CD1c-positive myeloid dendritic cell (primary cell): ENCODE data around the gene REPS2.
"Not testable (repeated sequence)": the region's sequence is repeated elsewhere in the genome, so short reads cannot be mapped to it uniquely, and the experiment has no call there.

Experiments
- DNase-seq: peaks from one replicate; pipeline ENCODE4 v3.0.0-alpha.2; 2016; ENCODE audit errors: extremely low spot score

REPS2 gene

GRCh38 chrX:16946361-16946964 lies at the start of gene REPS2:
Gene REPS2, plus strand, starts transcription at chrX:16946658. Its CDS starts 204 bp downstream, at chrX:16946862.
- DNase-seq: peak; percentile 83

DNA sequence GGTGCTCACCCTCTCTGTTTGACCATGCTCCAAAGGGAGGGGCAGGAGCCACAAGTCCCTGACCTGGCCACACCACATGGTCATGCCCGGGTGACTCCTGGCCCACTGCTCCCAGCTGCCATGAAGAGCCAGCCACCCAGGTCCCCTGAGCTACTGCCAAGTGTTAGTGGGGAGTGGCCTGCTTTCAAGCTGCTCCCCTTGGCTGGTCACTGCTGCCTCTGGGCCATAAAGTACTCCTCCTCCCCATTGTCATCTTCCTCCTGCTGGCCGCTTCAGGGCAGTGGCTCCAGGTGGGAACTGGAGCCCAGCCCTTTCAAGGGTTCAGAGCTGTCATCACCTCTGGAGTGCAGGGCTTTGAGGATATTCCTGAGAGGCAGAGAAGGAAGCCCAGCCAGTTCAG lies 49.0 kb upstream of the REPS2 start:
- DNase-seq: no peak

- DNase-seq: peak; percentile 43
Measured at GRCh38 chrX:16903274-16904022, 43.0 kb upstream of the REPS2 start.

GRCh38 chrX:16910376-16910775 lies 36.1 kb upstream of the REPS2 start:
- DNase-seq: no peak

DNA sequence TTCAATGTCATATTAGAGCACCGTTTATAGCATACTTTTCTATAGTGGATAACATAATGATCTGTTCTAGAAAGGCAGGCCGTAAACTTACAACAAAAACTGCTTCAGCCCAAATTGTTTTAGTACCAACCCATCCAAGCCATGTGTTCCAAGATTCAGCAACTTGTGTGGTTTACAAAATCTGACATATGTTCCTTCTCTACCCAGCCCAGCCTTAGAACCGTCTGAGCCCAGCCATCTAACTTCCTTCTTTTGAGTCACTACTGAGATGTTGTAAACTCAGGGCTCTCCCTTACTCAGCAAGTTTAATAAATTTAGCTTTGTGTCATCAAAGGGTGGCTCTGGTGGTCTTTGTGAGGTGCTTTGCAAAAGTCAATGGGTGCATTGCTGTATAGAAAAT lies 32.4 kb upstream of the REPS2 start:
- peak; percentile 64 for DNase-seq

DNA sequence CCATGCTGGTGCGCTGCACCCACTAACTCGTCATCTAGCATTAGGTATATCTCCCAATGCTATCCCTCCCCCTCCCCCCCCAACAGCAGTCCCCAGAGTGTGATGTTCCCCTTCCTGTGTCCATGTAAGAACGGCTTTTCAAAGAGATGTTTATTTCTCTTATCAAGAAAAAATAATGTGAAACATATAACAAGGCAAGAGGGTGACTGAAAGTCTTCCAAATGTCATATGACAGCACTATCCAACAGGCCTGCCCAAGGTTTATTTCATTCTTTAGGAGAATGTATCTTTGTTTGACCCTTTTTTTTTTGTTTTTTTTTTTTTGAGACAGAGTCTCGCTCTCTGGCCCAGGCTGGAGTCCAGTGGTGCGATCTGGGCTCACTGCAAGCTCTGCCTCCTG lies 29.9 kb upstream of the REPS2 start:
- DNase-seq: no peak

DNA sequence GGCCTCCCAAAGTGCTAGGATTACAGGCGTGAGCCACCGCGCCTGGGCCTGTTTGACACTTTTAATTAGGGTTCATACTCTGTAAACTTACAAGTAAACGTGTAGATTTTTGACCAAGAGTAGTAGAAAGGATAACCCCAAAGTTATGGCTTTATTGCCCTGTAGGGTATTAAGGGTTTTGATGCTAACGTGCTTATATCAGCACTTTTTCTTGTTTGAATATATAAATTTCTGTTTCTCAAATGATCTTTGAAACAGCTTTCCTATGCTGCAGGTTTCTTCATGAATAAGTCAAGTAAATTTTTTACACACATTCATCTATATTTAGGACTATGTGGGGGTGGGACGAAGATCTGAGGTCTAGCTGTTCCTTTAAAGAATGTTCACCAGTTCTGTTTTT lies 29.3 kb upstream of the REPS2 start:
- no peak for DNase-seq

- no peak for DNase-seq
Measured at GRCh38 chrX:16918979-16919378, 27.5 kb upstream of the REPS2 start.

DNA sequence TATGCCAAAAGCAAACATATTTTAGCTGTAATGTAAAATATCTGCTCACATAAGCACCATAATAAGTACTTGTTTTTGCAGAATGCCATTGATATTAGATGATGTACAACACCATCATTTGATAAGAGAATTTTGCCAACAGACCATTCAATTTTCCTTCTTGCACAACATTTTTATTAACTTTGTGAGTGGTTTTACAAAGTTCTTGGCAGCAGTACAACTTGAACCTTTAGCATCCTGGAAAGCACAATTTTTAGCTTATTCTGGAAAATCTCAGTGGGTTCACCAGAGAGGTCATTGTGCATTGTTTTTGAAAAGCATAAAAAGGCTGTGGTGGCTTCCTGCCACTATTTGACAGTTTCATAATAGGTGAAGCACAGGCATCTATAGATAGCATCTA lies 26.4 kb upstream of the REPS2 start:
- no peak for DNase-seq

- DNase-seq: no peak
Measured at GRCh38 chrX:16923157-16923556, 23.3 kb upstream of the REPS2 start.

DNA sequence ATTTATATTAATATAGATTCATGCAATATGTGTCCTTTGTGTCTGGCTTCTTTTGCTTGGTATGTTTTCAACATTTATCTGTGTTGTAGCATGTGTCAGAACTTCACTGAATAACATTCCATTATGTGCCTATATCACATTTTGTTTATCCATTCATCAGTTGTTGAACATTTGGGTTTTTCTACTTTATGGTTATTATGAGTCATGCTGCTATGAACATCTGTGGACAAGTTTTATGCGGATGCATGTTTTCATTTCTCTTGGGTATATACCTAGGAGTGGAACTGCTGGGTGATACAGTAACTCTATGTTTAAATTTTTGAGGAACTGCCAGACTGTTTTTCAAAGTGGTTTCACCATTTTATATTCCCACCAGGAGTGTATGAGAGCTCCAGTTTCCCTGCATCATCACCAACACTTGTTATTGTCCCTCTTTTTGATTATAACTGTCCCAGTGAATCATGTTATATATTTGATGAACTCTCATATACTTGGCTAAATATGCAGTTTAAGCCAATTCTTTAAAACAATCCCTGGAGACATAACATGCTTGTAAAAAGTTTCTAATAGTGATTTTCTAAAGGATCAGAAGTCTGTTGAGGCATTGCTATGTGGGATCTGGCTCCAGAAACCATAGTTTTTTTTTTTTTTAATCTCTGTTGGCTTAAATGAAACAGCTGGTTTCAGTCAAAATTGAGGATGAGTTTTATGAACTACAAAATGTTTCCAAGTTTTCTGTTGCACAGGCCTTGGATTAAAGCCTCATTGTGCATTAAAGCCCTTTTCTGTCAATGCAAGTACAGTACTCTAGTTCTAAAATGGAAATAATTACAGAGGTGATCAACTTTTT lies 21.6 kb upstream of the REPS2 start:
- no peak for DNase-seq

GRCh38 chrX:16930392-16930791 lies 16.1 kb upstream of the REPS2 start:
- DNase-seq: no peak

GRCh38 chrX:16931371-16931770 lies 15.1 kb upstream of the REPS2 start:
- no peak for DNase-seq

DNA sequence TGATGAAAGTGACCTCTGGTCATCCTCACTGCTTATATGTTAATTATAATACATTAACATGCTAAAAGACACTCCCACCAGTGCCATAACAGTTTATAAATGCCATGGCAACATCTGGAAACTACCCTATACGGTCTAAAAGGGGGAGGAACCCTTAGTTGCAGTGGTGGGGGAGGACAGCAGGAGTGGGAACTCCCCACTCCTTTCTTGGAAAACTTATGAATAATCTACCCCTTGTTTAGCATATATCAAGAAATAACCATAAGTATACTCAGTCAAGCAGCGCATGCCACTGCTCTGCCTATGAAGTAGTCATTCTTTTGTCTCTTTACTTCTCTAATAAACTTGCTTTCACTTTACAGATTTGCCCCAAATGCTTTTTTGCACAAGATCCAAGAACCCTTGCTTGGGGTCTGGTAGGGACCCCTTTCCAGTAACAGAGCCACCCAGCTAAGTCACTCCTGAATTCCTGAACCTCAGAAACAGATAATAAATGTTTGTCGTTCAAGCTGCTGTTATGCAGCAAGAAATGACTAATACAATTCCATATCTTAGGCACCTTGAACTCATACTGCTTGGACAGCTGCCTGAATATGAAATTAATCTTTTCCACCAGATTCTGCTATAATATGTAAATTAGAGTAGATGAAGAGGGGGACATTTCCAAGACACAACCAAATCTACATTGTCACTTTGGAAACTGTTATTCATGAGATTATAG lies 14.4 kb upstream of the REPS2 start:
- DNase-seq: no peak

DNA sequence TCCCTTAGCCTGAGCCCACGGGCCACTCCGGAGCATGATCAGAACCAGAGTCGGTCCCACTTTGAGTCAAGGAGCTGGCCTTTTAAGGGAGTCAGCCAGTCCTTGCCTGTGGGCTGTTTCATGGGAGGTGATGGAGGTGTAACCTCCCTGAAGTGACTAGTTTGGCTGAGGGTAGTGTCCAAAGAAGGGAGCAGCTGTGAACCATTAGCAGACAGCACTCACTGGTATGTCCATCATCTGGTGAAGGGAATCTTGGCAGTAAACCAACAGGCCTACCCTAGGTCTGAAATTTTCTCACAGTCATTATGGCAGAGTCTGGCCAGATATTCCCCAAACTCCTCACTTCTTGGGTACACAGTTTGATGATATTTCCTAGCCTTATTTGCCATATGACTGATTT lies 12.3 kb upstream of the REPS2 start:
- no peak for DNase-seq

- DNase-seq: no peak
Measured at GRCh38 chrX:16946971-16947562, 609 bp downstream of the REPS2 start.

DNA sequence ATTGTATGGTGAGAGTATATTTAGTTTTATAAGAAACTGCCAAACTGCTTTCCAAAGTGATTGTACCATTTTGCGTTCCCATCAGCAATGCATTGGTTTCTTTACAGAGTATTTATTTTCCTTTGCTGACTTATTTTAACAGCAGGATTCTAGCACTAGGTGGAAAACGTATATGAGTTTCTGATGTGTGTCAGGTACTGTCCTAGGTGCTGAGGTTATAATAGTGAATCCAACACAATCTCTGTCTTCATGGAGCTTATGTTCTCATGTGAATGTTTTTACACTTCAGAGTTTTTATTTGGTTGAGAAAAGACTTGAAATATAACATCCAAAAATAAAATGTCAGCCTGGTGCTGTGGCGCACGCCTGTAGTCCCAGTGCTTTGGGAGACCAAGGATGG lies 4.0 kb downstream of the REPS2 start:
- DNase-seq: no peak

DNA sequence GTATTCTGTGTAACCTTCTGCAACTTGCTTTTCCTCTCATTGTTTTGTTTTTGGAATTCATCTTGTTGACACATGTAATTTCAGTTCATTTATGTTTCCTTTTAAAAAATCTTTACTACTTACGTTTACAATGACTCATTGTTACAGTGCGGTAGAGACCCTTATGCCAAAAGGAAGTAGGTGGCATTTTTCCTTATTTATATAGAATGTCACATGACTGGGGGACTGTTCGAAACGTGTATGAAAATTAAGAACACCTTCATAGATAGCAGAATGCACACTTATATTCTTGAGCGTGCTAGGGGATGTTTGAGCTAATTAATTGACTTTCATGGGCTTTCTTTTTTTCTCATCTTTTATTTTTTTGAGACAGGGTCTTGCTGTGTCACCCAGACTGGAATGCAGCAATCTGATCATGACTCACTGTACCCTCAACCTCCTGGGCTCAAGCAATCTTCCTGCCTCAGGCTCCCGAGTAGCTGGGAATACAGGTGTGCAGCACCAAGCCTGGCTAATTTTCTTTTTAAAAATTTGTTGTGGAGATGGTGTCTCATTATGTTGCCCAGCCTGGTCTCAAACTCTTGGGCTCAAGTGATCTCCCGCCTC lies 7.3 kb downstream of the REPS2 start:
- peak; percentile 10 for DNase-seq

DNA sequence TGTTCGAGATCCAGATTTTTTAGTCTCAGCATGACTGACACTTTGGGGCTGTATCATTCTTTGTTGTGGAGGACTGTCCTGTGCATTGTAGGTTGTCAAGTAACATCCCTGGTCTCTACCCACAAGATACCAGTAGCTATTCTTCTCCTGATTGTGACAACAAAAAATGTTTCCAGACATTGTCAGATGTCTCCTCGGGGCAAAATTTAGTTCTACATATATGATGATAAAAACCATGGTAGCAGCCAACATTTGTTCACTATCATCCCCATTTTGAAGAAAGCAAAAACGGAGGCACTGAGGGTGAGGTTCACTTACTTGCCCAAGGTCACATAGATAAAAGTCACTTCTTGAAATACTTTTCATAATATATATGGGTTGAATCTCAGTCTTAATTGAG lies 11.3 kb downstream of the REPS2 start:
- no peak for DNase-seq

- no peak for DNase-seq
Measured at GRCh38 chrX:16958356-16958755, 11.9 kb downstream of the REPS2 start.

DNA sequence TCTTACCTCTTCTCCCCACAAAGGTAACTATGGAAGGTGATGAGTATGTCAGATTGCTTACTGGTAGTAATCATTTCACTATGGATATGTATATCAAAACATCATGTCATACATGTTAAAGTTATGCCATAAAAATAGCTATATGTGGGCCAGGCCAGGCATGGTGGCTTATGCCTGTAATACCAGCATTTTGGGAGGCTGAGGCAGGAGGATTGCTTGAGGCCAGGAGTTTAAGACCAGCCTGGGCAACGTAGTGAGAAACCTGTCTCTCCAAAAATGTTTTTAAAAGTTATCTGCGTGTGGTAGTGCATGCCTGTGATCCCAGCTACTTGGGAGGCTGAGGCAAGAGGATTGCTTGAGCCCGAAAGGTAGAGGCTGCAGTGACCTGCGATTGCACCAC lies 16.2 kb downstream of the REPS2 start:
- DNase-seq: not testable (repeated sequence)
